RPMI8226 (cell line): ENCODE measurements around the gene PSMC5.
"Not testable (repeated sequence)": the region's sequence is repeated elsewhere in the genome, so short reads cannot be mapped to it uniquely, and the experiment has no call there.

Experiments
- DNase-seq: peaks from one replicate; pipeline ENCODE4 v3.0.0-alpha.2; 2015

Gene PSMC5

GRCh38 chr17:63827002-63827800, at the start of gene PSMC5, which contains the start of gene FTSJ3:
Gene PSMC5 (plus strand): TSS chr17:63827431. CDS start chr17:63827491, 60 bp downstream.
Gene FTSJ3 (minus strand): TSS chr17:63827663. CDS start chr17:63826902, 761 bp downstream.
- peak; percentile 95 for DNase-seq

- DNase-seq, result no peak
Observed at GRCh38 chr17:63780507-63780906, 46.7 kb upstream of the PSMC5 start.

GRCh38 chr17:63780928-63781327, 46.3 kb upstream of the PSMC5 start:
- DNase-seq, result no peak

- DNase-seq, result no peak
Observed at GRCh38 chr17:63783522-63783921, 43.7 kb upstream of the PSMC5 start.

- DNase-seq, result no peak
Observed at GRCh38 chr17:63785556-63785955, 41.7 kb upstream of the PSMC5 start.

GRCh38 chr17:63786117-63786516, 41.1 kb upstream of the PSMC5 start:
- DNase-seq, result no peak

GRCh38 chr17:63786971-63787711, 40.1 kb upstream of the PSMC5 start:
- DNase-seq, result no peak

- no peak for DNase-seq
Observed at GRCh38 chr17:63790057-63790456, 37.2 kb upstream of the PSMC5 start.

GRCh38 chr17:63792055-63792729, 35.0 kb upstream of the PSMC5 start:
- no peak for DNase-seq

- DNase-seq, result not testable (repeated sequence)
Observed at GRCh38 chr17:63796375-63796774, 30.9 kb upstream of the PSMC5 start.

GRCh38 chr17:63798572-63799106, 28.6 kb upstream of the PSMC5 start:
- no peak for DNase-seq

- no peak for DNase-seq
Observed at GRCh38 chr17:63800783-63801182, 26.4 kb upstream of the PSMC5 start.

GRCh38 chr17:63804328-63804727, 22.9 kb upstream of the PSMC5 start:
- no peak for DNase-seq

- no peak for DNase-seq
Observed at GRCh38 chr17:63805591-63805990, 21.6 kb upstream of the PSMC5 start.

- no peak for DNase-seq
Observed at GRCh38 chr17:63809970-63810369, 17.3 kb upstream of the PSMC5 start.

- DNase-seq, result no peak
Observed at GRCh38 chr17:63816123-63816522, 11.1 kb upstream of the PSMC5 start.

GRCh38 chr17:63816669-63817068, 10.6 kb upstream of the PSMC5 start:
- DNase-seq, result no peak

- DNase-seq, result no peak
Observed at GRCh38 chr17:63817736-63818385, 9.4 kb upstream of the PSMC5 start.

- no peak for DNase-seq
Observed at GRCh38 chr17:63819131-63819530, 8.1 kb upstream of the PSMC5 start.

GRCh38 chr17:63819585-63820537, 7.4 kb upstream of the PSMC5 start:
- no peak for DNase-seq

- DNase-seq, result no peak
Observed at GRCh38 chr17:63820963-63821561, 6.2 kb upstream of the PSMC5 start.
